SK-N-SH (cell line): ENCODE data around the gene SULF2. TPM values are rescaled to one million over a fixed set of nuclear protein-coding genes. Genes with fewer than 3 reads are reported as not detected.

ENCODE experiments used
- CTCF ChIA-PET: fragments of 300-600, 350-600 bp; formaldehyde crosslinking; extraction: SDS; loops from one replicate; lab custom pipeline; 2021; lab: Yijun Ruan, JAX
- POLR2A ChIA-PET: fragments of 350-600 bp; sonication (Branson Sonifier 250); formaldehyde crosslinking; extraction: SDS; loops from one replicate; lab custom pipeline; 2020; ENCODE audit warnings: antibody characterized with exemption, inconsistent platforms; lab: Yijun Ruan, JAX
- DNase-seq: peaks from one replicate; pipeline ENCODE4 v3.0.0; 2012
- H2AFZ ChIP-seq: fragments of 200-600 bp; sonication (generic); 2 replicates; pipeline ENCODE4 v1.8.1; 2016; ENCODE audit warnings: antibody characterized with exemption, mild to moderate bottlenecking, low read depth
- H3F3A ChIP-seq: fragments of 200-600 bp; sonication (generic); replicated peaks from 2 replicates; pipeline ENCODE3; 2016; ENCODE audit warnings: antibody characterized with exemption, mild to moderate bottlenecking; ENCODE audit not compliant: insufficient read depth
- H3K27ac ChIP-seq, 2 experiments: fragments of 200-500 bp in 1 of 2; fragments of 200-600 bp in 1 of 2; sonication (Bioruptor generic) in 1 of 2; sonication (generic), shearing (Covaris generic) in 1 of 2; 2 replicates each; pipeline versions ENCODE4 v1.5.1 to v1.6.1; 2014 to 2016; ENCODE audit warnings: low read depth in 2 of 2, inconsistent platforms in 1 of 2, low read length in 1 of 2, mild to moderate bottlenecking in 1 of 2, mixed read lengths in 1 of 2
- H3K27me3 ChIP-seq: fragments of 200-600 bp; sonication (generic), shearing (Covaris generic); 2 replicates; pipeline ENCODE4 v1.6.1; 2016; ENCODE audit warnings: mixed run types; ENCODE audit not compliant: insufficient read depth
- H3K36me3 ChIP-seq, 2 experiments: fragments of 200-500 bp in 1 of 2; fragments of 200-600 bp in 1 of 2; sonication (Bioruptor generic) in 1 of 2; sonication (generic) in 1 of 2; replicated peaks in 1 of 2; 2 replicates each; pipeline versions ENCODE3 to v1.5.1; 2014 to 2016; ENCODE audit warnings: low read length in 1 of 2, mild to moderate bottlenecking in 1 of 2; ENCODE audit not compliant: insufficient read depth in 2 of 2, control insufficient read depth in 1 of 2
- H3K4me1 ChIP-seq, 2 experiments: fragments of 200-500 bp in 1 of 2; fragments of 200-600 bp in 1 of 2; sonication (Bioruptor generic) in 1 of 2; sonication (generic), shearing (Covaris generic) in 1 of 2; 2 replicates each; pipeline versions ENCODE4 v1.5.1 to v1.6.1; 2014 to 2016; ENCODE audit warnings: low read depth in 1 of 2, low read length in 1 of 2, mixed run types in 1 of 2; ENCODE audit not compliant: insufficient read depth in 2 of 2, control insufficient read depth in 1 of 2
- H3K4me2 ChIP-seq: fragments of 200-600 bp; sonication (generic), shearing (Covaris generic); 2 replicates; pipeline ENCODE4 v1.6.1; 2017; ENCODE audit warnings: mixed run types
- H3K4me3 ChIP-seq, 2 experiments: fragments of 200-500 bp in 1 of 2; fragments of 200-600 bp in 1 of 2; sonication (Bioruptor generic) in 1 of 2; sonication (generic), shearing (Covaris generic) in 1 of 2; 2 replicates each; pipeline versions ENCODE4 v1.5.1 to v1.8.1; 2014 to 2016; ENCODE audit warnings: low read depth in 2 of 2, inconsistent platforms in 1 of 2, low read length in 1 of 2, mild to moderate bottlenecking in 1 of 2, mixed read lengths in 1 of 2, moderate library complexity in 1 of 2
- H3K79me2 ChIP-seq: fragments of 200-600 bp; sonication (generic); 2 replicates; pipeline ENCODE4 v1.8.1; 2017; ENCODE audit warnings: mild to moderate bottlenecking; ENCODE audit not compliant: insufficient read depth
- H3K9ac ChIP-seq: fragments of 200-600 bp; sonication (generic); 2 replicates; pipeline ENCODE4 v1.6.1; 2017; ENCODE audit warnings: mixed run types
- H3K9me2 ChIP-seq: fragments of 200-600 bp; sonication (generic); 2 replicates; pipeline ENCODE4 v1.6.1; 2017; ENCODE audit warnings: mixed run types
- H3K9me3 ChIP-seq: fragments of 200-600 bp; sonication (generic); 2 replicates; pipeline ENCODE4 v1.6.1; 2017; ENCODE audit warnings: mixed run types, mild to moderate bottlenecking, moderate library complexity
- H4K20me1 ChIP-seq: fragments of 200-600 bp; sonication (generic); 2 replicates; pipeline ENCODE4 v1.6.1; 2017; ENCODE audit warnings: mild to moderate bottlenecking, mixed run types; ENCODE audit not compliant: insufficient read depth
- EP300 ChIP-seq, 2 experiments: IDR thresholded peaks; 2 replicates each; pipeline versions ENCODE4 v1.4.0 to v1.6.1; 2012; ENCODE audit warnings: borderline replicate concordance in 1 of 2, low read depth in 1 of 2, low read length in 1 of 2
- FOXM1 ChIP-seq: IDR thresholded peaks from 2 replicates; pipeline ENCODE4 v1.4.0; 2012; ENCODE audit warnings: low read depth, mild to moderate bottlenecking
- GABPA ChIP-seq: IDR thresholded peaks from 2 replicates; pipeline ENCODE4 v1.4.0; 2012; ENCODE audit warnings: low read depth, mild to moderate bottlenecking
- GATA2 ChIP-seq: sonication (generic); formaldehyde crosslinking; IDR thresholded peaks from 2 replicates; pipeline ENCODE4 v1.5.0; 2020; ENCODE audit warnings: mild to moderate bottlenecking, missing genetic modification reagents
- MEF2A ChIP-seq: IDR thresholded peaks from 2 replicates; pipeline ENCODE4 v1.4.0; 2012; ENCODE audit warnings: low read depth, borderline replicate concordance
- MXI1 ChIP-seq: IDR thresholded peaks from 2 replicates; pipeline ENCODE4 v1.6.1; 2012; ENCODE audit warnings: mild to moderate bottlenecking, low read depth, low read length, improper control_type of control experiment
- NRF1 ChIP-seq: IDR thresholded peaks from 2 replicates; pipeline ENCODE4 v1.6.1; 2012; ENCODE audit warnings: low read depth, mild to moderate bottlenecking, low read length
- RCOR1 ChIP-seq: fragments of 150-350 bp; IDR thresholded peaks from 2 replicates; pipeline ENCODE4 v1.6.1; 2017; ENCODE audit warnings: antibody characterized with exemption, low read length
- RFX5 ChIP-seq: IDR thresholded peaks from 2 replicates; pipeline ENCODE4 v1.6.1; 2012; ENCODE audit warnings: mild to moderate bottlenecking, improper control_type of control experiment, low read length
- SMC3 ChIP-seq: IDR thresholded peaks from 2 replicates; pipeline ENCODE4 v1.6.1; 2012; ENCODE audit warnings: low read depth, low read length, improper control_type of control experiment
- TCF12 ChIP-seq: IDR thresholded peaks from 2 replicates; pipeline ENCODE4 v1.4.0; 2012
- YY1 ChIP-seq: IDR thresholded peaks from 2 replicates; pipeline ENCODE4 v1.4.0; 2012; ENCODE audit warnings: low read depth, mild to moderate bottlenecking
- WGBS: methylation state at CpG from one replicate; pipeline ENCODE4 v1.1.6; 2017; ENCODE audit warnings: low lambda C conversion rate; 5-methylcytosine and 5-hydroxymethylcytosine counted together
- polyA plus RNA-seq, 3 experiments: library from polyadenylated mRNA; depleted of rRNA; stranded (reverse); fragments of >200 nt; gene quantifications; 2 replicates each; pipeline ENCODE4 v1.2.3, GENCODE V29; 2012
- TF ChIP-seq, protein P1 (sequence below): fragments of 200-600 bp; sonication (generic); IDR thresholded peaks from 2 replicates; pipeline ENCODE4 v1.6.1; 2017; ENCODE audit warnings: antibody characterized with exemption, mild to moderate bottlenecking, moderate library complexity
- TF ChIP-seq, protein P2 (sequence below): fragments of 150-350 bp; IDR thresholded peaks from 2 replicates; pipeline ENCODE4 v1.6.1; 2017; ENCODE audit warnings: antibody characterized with exemption, low read length, low read depth, borderline replicate concordance
- TF ChIP-seq, protein P3 (sequence below): IDR thresholded peaks from 2 replicates; pipeline ENCODE4 v1.4.0; 2012; ENCODE audit warnings: low read depth, borderline replicate concordance
- TF ChIP-seq, protein P4 (sequence below): IDR thresholded peaks from 2 replicates; pipeline ENCODE4 v1.4.0; 2012; ENCODE audit warnings: low read depth

SULF2 gene
- polyA plus RNA-seq, 1 of the 3 experiments (the other 2 are of a cell fraction), result 20.2 TPM

DNA sequence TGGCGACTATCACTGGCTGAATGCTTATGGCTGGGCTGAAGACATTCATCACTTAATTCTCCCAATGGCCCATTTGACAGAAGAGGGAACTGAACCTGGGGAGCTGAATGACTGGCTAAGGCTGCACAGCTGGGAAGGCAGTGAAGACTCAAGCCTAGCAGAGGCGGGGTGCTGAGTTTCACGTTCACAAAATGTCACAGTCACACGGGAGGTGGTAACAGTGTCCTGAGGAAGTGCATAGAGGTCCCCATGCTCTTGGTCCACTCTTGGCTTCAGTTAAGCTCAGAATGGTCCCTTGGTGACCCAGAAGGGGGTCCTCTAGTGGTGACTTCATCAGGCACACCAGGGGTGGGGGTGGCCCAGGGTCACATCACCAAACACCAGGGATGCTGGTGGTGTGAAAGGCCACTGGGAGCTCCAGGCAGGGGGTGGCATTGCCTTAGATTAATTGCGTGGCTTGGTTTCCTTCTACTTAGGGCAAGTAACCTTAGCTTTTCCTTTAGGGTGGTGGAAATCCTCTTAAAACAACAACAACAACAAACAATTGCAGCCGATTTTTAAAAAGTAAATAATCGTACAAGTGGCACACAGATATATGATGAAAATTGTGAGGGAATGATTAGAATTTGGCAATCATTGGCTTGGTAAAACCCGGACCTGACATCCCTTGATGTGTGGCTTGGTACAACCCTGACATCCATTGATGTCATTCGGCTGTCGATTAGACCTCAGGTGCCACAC, 45.0 kb downstream of the SULF2 start:
- Histone ChIP-seq H3K9me2 (no peaks in the 10 kb centered on the region), H4K20me1 (no peaks in the 10 kb centered on the region), H3K4me1 (no peaks in the 10 kb centered on the region), H3K4me2 (no peak overlapping the region), H3K79me2 (no peaks in the 10 kb centered on the region), H3K36me3 (no peaks in the 10 kb centered on the region), H2AFZ (no peak overlapping the region), H3K27me3 (no peaks in the 10 kb centered on the region), H3K9me3 (no peaks in the 10 kb centered on the region), H3K4me3 (no peak overlapping the region), H3F3A (no peaks in the 10 kb centered on the region), H3K9ac (no peak overlapping the region), H3K27ac (no peak overlapping the region)
- CTCF ChIA-PET, result interaction anchor here (1.5 to 1.6 kb wide), 3 partner anchors 15 to 880 kb away, joined by 3 to 7 read pairs (median 5); no protein-coding TSS in a partner anchor
- TF ChIP-seq, protein P1, sequence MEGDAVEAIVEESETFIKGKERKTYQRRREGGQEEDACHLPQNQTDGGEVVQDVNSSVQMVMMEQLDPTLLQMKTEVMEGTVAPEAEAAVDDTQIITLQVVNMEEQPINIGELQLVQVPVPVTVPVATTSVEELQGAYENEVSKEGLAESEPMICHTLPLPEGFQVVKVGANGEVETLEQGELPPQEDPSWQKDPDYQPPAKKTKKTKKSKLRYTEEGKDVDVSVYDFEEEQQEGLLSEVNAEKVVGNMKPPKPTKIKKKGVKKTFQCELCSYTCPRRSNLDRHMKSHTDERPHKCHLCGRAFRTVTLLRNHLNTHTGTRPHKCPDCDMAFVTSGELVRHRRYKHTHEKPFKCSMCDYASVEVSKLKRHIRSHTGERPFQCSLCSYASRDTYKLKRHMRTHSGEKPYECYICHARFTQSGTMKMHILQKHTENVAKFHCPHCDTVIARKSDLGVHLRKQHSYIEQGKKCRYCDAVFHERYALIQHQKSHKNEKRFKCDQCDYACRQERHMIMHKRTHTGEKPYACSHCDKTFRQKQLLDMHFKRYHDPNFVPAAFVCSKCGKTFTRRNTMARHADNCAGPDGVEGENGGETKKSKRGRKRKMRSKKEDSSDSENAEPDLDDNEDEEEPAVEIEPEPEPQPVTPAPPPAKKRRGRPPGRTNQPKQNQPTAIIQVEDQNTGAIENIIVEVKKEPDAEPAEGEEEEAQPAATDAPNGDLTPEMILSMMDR, result no peak
- TF ChIP-seq, protein P2, sequence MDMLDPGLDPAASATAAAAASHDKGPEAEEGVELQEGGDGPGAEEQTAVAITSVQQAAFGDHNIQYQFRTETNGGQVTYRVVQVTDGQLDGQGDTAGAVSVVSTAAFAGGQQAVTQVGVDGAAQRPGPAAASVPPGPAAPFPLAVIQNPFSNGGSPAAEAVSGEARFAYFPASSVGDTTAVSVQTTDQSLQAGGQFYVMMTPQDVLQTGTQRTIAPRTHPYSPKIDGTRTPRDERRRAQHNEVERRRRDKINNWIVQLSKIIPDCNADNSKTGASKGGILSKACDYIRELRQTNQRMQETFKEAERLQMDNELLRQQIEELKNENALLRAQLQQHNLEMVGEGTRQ, result no peak
- TF ChIP-seq, protein P3, sequence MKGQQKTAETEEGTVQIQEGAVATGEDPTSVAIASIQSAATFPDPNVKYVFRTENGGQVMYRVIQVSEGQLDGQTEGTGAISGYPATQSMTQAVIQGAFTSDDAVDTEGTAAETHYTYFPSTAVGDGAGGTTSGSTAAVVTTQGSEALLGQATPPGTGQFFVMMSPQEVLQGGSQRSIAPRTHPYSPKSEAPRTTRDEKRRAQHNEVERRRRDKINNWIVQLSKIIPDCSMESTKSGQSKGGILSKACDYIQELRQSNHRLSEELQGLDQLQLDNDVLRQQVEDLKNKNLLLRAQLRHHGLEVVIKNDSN, result no peak
- TF ChIP-seq FOXM1 (no peak), YY1 (no peak), GABPA (no peak), SMC3 (no peak), RCOR1 (no peak), EP300 (IDR thresholded peaks at IDR 0.05; ENCODE audit: borderline replicate concordance in 1 of 2, low read depth in 1 of 2, low read length in 1 of 2) (no peak), MEF2A (no peak), MXI1 (no peak), RFX5 (no peak), TCF12 (no peak), GATA2 (CRISPR knock-in tag) (no peak), NRF1 (no peak)
- TF ChIP-seq, protein P4, sequence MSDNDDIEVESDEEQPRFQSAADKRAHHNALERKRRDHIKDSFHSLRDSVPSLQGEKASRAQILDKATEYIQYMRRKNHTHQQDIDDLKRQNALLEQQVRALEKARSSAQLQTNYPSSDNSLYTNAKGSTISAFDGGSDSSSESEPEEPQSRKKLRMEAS, result no peak
- no peak for DNase-seq
- 63% methylated on average over 9 of the region's 10 CpGs for WGBS
- POLR2A ChIA-PET, result no interaction called here
